GM19467 (cell line): ENCODE data around the gene ADAMTS12.
A peak's percentile ranks its signal among the peaks of the same experiment; 100 is the strongest.
"Not testable (repeated sequence)": the region's sequence is repeated elsewhere in the genome, so short reads cannot be mapped to it uniquely, and the experiment has no call there.

ENCODE experiments used
- ATAC-seq: cut with Tn5 transposase; IDR thresholded peaks from one replicate; pipeline ENCODE4 v1.9.1; 2021; ENCODE audit warnings: mild to moderate bottlenecking, moderate library complexity; ENCODE audit not compliant: unreplicated experiment

ADAMTS12 gene

DNA sequence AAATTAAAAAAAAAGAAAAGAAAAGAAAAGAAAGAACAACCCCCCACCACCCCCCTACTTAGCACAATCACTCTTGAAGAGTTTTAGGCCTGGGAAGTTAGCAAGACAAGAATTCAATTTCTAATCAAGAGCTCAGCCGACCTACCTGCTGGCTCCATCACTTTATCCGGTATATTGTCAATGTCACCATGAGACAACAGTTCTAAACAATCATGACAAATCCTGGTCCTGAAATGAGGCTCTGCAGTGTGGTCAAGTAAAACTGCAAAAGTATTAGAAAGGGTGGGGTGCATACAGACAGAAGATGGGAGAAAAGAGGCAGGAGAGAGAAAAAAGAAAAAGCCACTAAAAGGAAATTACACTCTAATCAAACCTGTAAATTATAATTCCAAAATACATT, 287.3 kb downstream of the ADAMTS12 start:
- ATAC-seq: no peak

DNA sequence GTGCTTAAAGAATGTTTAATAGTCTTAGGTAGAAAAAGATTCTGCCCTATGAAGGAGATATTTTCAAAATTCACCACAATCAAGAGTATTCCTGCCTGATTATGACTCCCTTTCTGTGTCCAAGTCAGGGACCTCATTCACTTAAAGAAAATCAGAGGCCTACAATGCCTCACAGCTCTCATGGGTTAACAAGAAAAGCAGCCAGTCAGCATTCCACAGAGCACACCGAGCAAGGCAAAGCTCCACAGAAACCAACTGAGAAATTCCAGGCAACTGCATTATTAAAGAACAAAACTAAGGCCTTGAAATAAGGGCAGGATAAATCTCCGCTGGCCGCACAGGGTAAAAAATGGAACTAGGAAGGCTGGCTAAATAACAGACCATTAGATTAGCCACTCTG, 289.9 kb downstream of the ADAMTS12 start:
- ATAC-seq: no peak

GRCh38 chr5:33595303-33595702, 296.5 kb downstream of the ADAMTS12 start:
- no peak for ATAC-seq

DNA sequence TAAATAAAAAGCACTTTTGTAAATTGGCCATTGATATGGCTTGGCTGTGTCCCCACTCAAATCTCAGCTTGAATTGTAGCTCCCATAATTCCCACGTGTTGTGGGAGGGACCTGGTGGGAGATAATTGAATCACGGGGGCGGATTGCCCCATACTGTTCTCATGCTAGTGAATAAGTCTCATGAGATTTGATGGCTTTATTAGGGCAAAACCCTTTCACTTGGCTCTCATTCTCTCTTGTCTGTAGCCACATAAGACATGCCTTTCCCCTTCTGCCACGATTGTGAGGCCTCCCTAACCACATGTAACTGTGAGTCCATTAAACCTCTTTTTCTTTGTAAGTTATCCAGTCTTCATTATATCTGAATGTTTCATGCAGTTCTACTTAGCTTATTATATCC, 297.8 kb downstream of the ADAMTS12 start:
- no peak for ATAC-seq

GRCh38 chr5:33592245-33592644, 299.5 kb downstream of the ADAMTS12 start:
- ATAC-seq: no peak

GRCh38 chr5:33588654-33589372, 303.0 kb downstream of the ADAMTS12 start:
- ATAC-seq: peak; percentile 70

DNA sequence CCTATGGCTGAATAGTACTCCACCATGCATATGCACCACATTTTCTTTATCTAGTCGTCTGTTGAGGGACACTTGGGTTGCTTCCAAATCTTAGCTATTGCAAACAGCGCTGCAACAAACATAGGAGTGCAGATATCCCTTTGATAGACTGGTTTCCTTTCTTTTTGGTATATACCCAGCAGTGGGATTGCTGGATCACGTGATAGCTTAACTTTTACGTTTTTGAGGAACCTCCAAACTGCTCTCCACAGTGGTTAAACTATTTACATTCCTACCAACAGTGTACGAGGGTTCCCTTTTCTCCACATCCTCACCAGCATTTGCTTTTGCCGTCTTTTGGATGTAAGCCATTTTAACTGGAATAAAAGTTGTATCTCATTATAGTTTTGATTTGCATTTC, 308.5 kb downstream of the ADAMTS12 start:
- ATAC-seq: no peak

DNA sequence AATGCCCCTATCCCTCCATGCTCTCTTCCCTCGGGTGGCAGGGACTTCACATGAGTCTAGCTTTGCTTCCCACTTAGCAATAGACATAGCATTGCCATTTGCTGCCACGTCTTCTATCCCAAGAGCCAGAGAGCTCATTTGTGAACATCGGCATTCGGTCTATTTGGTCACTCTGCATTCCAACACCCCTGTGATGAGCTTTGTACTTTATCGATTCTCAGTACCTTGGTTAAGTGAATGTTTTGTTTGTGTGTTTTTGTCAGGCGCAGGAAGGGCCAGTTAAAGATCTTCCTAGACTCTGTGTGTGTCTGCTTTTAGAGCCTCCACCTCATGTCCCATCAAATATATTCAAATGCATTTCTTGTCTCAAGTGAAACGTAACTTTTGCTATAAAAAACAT, 309.4 kb downstream of the ADAMTS12 start:
- no peak for ATAC-seq

GRCh38 chr5:33579789-33580188, 312.0 kb downstream of the ADAMTS12 start:
- ATAC-seq: no peak

DNA sequence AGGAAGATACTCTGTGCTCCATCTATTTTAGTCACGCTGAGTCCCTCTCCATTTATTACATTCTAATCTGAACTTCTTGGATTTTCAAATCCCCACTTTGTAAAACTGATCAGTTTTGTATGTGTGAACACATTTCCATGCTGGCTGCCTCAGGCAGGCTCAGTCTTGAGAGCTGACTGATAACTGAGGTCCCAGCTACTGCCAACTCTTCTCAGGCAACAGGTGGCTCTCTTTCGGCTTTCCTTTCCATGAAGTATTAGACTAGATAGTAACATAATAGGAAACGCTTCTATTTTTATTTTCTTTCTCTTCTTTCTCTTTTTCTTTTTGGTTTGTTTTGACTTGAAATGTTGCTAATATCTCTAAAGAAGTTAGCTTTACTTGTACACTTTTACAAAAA, 312.6 kb downstream of the ADAMTS12 start:
- no peak for ATAC-seq

DNA sequence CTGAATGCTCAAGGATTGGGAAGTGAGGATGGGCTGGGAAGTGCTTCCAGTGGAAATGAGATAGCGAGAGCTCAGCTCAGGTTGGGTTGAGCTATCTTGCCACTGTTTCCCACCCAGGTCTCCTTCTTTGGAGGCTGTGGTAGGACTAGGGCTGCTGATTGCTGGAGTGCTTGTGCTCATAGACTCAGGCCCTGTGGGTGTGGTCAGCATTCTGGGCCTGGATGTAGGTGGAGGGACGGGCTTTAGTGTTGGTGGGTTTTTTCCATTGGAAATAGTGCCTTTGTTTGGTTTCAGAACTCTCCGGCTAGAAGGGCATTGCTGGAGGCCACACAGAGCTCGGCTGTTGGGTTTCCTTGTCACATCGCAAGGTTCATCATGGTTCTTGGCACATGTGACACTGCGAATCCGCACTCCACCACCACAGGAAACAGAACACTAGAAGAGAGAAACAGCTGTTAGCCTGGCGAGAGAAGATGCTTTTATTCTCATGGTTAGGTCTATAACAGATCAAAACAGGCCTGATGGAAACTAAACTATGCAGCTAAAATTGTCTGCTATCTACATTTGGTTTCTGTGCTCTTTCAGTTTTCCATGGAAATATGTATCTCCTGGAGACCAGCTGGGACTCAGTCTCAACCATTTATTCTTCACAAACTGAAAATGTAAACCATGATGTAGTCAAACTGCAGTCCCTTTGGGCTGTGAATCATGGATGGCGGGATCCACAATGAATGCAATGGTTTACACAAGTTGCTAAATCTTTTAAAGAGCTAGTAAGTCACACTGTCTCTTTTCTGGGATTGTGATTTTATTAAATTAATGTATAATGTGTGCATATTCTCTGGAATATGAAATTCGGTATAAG, 314.8 kb downstream of the ADAMTS12 start:
- no peak for ATAC-seq

- no peak for ATAC-seq
Observed at GRCh38 chr5:33565324-33565723, 326.5 kb downstream of the ADAMTS12 start.

GRCh38 chr5:33563983-33564908, 327.5 kb downstream of the ADAMTS12 start:
- no peak for ATAC-seq

DNA sequence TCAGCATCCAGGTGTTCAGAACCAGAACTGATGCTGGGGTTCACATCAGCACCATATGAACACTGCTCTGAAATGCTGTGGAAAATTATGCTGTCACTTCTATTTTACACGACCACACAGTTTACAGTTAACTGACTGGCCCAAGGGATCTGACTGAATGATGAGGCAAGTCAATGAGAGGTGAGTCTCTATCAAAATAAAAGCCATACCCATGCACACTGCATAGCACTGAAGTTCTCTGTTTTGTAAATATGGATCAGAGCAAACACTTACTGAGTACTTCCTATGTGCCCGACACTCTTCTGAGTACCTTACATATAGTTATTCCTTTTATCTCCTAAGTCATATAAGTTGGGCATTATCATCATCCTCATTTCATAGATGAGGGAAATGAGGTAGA, 328.3 kb downstream of the ADAMTS12 start:
- ATAC-seq: no peak

- no peak for ATAC-seq
Observed at GRCh38 chr5:33558489-33558888, 333.3 kb downstream of the ADAMTS12 start.

GRCh38 chr5:33557605-33558004, 334.2 kb downstream of the ADAMTS12 start:
- no peak for ATAC-seq

- ATAC-seq: no peak
Observed at GRCh38 chr5:33556330-33557328, 335.2 kb downstream of the ADAMTS12 start.

DNA sequence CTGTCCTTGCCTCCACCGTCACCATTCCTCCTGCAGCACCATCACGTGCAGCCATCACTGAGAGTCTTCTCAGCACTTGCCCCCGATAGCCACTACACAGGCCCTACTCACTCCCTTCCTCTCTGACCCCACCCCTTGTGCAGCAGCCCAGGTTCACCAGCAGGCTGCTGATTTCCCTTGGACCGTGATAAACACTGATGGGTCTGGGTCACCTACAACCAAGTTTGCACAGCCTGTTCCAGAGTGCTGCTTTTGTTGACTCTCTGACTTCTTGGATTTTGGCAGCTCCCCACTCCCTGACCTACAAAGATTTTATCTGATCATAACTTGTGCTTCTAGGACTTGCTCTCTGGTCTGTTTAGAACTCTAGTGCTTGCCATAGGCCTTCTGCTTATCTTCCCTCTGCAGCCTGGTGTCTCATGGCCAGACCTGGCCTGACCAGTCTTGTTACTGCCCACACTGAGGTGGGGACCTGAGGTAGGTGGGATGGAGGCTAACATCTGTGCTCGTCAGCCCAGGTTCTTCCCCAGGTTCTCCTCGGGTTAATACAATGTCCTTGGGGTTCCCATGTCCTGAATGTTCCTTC, 341.7 kb downstream of the ADAMTS12 start:
- ATAC-seq: no peak

- ATAC-seq: not testable (repeated sequence)
Observed at GRCh38 chr5:33539790-33540189, 352.0 kb downstream of the ADAMTS12 start.

DNA sequence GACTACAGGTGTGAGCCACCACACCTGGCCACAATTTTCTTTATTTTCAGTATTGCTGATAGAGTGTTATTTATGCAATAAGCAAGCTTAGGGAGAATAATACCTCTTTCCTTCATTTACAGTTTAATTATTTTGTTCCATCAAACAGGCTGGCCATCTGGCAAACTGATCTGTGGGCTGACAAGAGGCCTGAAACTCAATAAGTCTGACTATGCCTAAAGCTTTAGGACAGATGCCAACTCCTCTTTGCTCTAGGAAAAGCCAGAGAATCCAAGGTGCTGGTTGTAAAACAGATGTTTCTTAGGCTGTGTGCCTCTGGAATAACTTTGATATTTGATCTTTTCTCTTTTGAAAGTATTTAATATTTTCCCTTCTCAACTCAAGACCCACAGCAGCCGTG, 352.6 kb downstream of the ADAMTS12 start:
- ATAC-seq: no peak
